ENCODE results near the gene BLOC1S3. TPM values are rescaled to one million over a fixed set of nuclear protein-coding genes. Genes with fewer than 3 reads are reported as not detected.

BLOC1S3 gene
- total and polyA plus RNA-seq, 2 of the 13 experiments (the other 11 are each of a cell fraction or from before 2014, with no cell fraction given) = 4.3 to 4.8 TPM

DNA sequence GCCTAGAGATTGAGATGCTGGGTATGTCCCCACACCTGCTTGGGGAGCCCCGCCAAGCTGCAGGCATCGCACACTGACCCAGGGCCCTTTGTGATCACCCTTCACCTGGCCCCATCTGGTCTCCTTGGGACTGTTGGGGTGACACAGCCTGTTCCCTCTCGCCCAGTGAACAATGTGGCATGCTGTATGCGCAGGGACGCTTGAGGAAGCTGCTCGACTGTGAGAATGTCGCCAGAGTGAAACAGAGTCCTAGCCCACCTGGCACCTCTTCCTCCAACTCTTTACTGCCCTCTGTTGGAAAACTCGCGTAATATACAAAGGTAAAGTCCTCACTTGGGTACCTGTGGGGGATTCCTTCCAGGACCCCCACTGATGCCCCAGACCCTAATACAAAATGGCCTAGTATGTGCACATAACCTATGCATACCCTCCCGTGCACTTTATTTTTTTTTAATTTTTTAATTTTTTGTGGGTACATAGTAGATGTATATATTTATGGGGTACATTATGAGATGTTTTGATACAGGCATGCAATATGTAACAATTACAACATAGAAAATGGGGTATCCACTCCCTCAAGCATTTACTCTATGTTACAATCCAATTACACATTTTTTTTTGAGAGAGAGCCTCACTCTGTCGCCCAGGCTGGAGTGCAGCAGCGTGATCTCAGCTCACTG is 9.0 kb downstream of the BLOC1S3 start (continued):
- TF ChIP-seq ESRRA (CRISPR knock-in tag; IDR thresholded peaks at IDR 0.05; ENCODE audit: low read depth) (no peak), ASH2L (IDR thresholded peaks at IDR 0.05; ENCODE audit: insufficient read length, low read depth, low read length) (no peak), KMT2B (CRISPR knock-in tag; IDR thresholded peaks at IDR 0.05) (no peak), STAG1 (CRISPR knock-in tag; IDR thresholded peaks at IDR 0.05) (peak; percentile 69), SRF (IDR thresholded peaks at IDR 0.05; ENCODE audit: low read depth, low read length) (no peak), STAT5B (CRISPR knock-in tag; IDR thresholded peaks at IDR 0.05) (no peak), ZNF460 (CRISPR knock-in tag; IDR thresholded peaks at IDR 0.05; ENCODE audit: borderline replicate concordance) (no peak), RAD21 (CRISPR knock-in tag; IDR thresholded peaks at IDR 0.05) (peak; percentile 34; the same call in 1 of the 2 replicates), ZNF331 (CRISPR knock-in tag; IDR thresholded peaks at IDR 0.05) (no peak), SCMH1 (CRISPR knock-in tag; IDR thresholded peaks at IDR 0.05; ENCODE audit: borderline replicate concordance) (no peak), GATAD2A (CRISPR knock-in tag; IDR thresholded peaks at IDR 0.05) (0 out of 2 replicates have a peak, but pooled peaks have one; percentile 19), NRL (CRISPR knock-in tag; IDR thresholded peaks at IDR 0.05; ENCODE audit: borderline replicate concordance) (no peak), KMT2A (CRISPR knock-in tag; IDR thresholded peaks at IDR 0.05) (no peak), XRCC5 (optimal IDR thresholded peaks at IDR 0.05; ENCODE audit: low read length) (no peak), ZBTB7B (CRISPR knock-in tag; IDR thresholded peaks at IDR 0.05) (peak; percentile 49; the same call in 1 of the 2 replicates), ZNF670 (CRISPR knock-in tag; IDR thresholded peaks at IDR 0.05; ENCODE audit: borderline replicate concordance) (no peak), BRD4 (CRISPR knock-in tag; IDR thresholded peaks at IDR 0.05) (no peak), TEAD2 (CRISPR knock-in tag; IDR thresholded peaks at IDR 0.05) (0 out of 2 replicates have a peak, but pooled peaks have one; percentile 35), RARA (CRISPR knock-in tag; IDR thresholded peaks at IDR 0.05) (no peak), TBX2 (CRISPR knock-in tag; IDR thresholded peaks at IDR 0.05; ENCODE audit: borderline replicate concordance) (no peak), ZNF644 (CRISPR knock-in tag; IDR thresholded peaks at IDR 0.05; ENCODE audit: low read depth) (no peak), ZNF747 (CRISPR knock-in tag; IDR thresholded peaks at IDR 0.05; ENCODE audit: borderline replicate concordance) (no peak), ZNF83 (CRISPR knock-in tag; IDR thresholded peaks at IDR 0.05; ENCODE audit: borderline replicate concordance) (no peak), SP2 (CRISPR knock-in tag; IDR thresholded peaks at IDR 0.05) (no peak), ZNF564 (CRISPR knock-in tag; IDR thresholded peaks at IDR 0.05) (no peak), NCOA5 (CRISPR knock-in tag; IDR thresholded peaks at IDR 0.05) (no peak)
- TF ChIP-seq, protein P1, sequence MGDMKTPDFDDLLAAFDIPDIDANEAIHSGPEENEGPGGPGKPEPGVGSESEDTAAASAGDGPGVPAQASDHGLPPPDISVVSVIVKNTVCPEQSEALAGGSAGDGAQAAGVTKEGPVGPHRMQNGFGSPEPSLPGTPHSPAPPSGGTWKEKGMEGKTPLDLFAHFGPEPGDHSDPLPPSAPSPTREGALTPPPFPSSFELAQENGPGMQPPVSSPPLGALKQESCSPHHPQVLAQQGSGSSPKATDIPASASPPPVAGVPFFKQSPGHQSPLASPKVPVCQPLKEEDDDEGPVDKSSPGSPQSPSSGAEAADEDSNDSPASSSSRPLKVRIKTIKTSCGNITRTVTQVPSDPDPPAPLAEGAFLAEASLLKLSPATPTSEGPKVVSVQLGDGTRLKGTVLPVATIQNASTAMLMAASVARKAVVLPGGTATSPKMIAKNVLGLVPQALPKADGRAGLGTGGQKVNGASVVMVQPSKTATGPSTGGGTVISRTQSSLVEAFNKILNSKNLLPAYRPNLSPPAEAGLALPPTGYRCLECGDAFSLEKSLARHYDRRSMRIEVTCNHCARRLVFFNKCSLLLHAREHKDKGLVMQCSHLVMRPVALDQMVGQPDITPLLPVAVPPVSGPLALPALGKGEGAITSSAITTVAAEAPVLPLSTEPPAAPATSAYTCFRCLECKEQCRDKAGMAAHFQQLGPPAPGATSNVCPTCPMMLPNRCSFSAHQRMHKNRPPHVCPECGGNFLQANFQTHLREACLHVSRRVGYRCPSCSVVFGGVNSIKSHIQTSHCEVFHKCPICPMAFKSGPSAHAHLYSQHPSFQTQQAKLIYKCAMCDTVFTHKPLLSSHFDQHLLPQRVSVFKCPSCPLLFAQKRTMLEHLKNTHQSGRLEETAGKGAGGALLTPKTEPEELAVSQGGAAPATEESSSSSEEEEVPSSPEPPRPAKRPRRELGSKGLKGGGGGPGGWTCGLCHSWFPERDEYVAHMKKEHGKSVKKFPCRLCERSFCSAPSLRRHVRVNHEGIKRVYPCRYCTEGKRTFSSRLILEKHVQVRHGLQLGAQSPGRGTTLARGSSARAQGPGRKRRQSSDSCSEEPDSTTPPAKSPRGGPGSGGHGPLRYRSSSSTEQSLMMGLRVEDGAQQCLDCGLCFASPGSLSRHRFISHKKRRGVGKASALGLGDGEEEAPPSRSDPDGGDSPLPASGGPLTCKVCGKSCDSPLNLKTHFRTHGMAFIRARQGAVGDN (CRISPR knock-in tag; IDR thresholded peaks at IDR 0.05) = peak; percentile 37; the same call in 1 of the 2 replicates

All from HepG2 (cell line).